Endometrial microvascular endothelial cells (primary cell): ENCODE data around the gene CCNK. TPM values are rescaled to one million over a fixed set of nuclear protein-coding genes. Genes with fewer than 3 reads are reported as not detected.

ENCODE experiments used
- in situ Hi-C: cut with HindIII; loops from 2 replicates; pipeline ENCODE4 v1.10.0; 2017; ENCODE audit warnings: low sequenced_read_pairs, low pct_unique_long_range_greater_than_20kb; ENCODE audit errors: inconsistent ontology term
- total RNA-seq: library from RNA; depleted of rRNA; stranded (reverse); fragments of >200 nt; gene quantifications from one replicate; pipeline ENCODE4 v1.2.3, GENCODE V29; 2015; ENCODE audit errors: inconsistent ontology term

Gene CCNK
- total RNA-seq, 1 donor from 2014 or later, result 22.4 TPM

GRCh38 chr14:99544991-99545390 is 63.8 kb downstream of the CCNK start:
- in situ Hi-C loops, result no loop called here

GRCh38 chr14:99545586-99545985 is 64.4 kb downstream of the CCNK start:
- in situ Hi-C loops, result no loop called here

GRCh38 chr14:99546234-99546879 is 65.1 kb downstream of the CCNK start:
- in situ Hi-C loops, result no loop called here

GRCh38 chr14:99548255-99548654 is 67.0 kb downstream of the CCNK start:
- in situ Hi-C loops, result no loop called here

GRCh38 chr14:99548871-99549515 is 67.8 kb downstream of the CCNK start:
- in situ Hi-C loops, result no loop called here

- in situ Hi-C loops, result no loop called here
Measured at GRCh38 chr14:99549684-99550083, 68.5 kb downstream of the CCNK start.

- in situ Hi-C loops, result no loop called here
Measured at GRCh38 chr14:99550387-99550992, 69.3 kb downstream of the CCNK start.

GRCh38 chr14:99551034-99551922 is 70.1 kb downstream of the CCNK start:
- in situ Hi-C loops, result no loop called here

- in situ Hi-C loops, result no loop called here
Measured at GRCh38 chr14:99552021-99552553, 70.9 kb downstream of the CCNK start.

GRCh38 chr14:99552572-99553216 is 71.5 kb downstream of the CCNK start:
- in situ Hi-C loops, result no loop called here

- in situ Hi-C loops, result no loop called here
Measured at GRCh38 chr14:99554184-99554583, 73.0 kb downstream of the CCNK start.

- in situ Hi-C loops, result no loop called here
Measured at GRCh38 chr14:99554757-99555531, 73.7 kb downstream of the CCNK start.

- in situ Hi-C loops, result no loop called here
Measured at GRCh38 chr14:99556134-99556791, 75.1 kb downstream of the CCNK start.

- in situ Hi-C loops, result no loop called here
Measured at GRCh38 chr14:99559286-99559990, 78.2 kb downstream of the CCNK start.

GRCh38 chr14:99560403-99560802 is 79.2 kb downstream of the CCNK start:
- in situ Hi-C loops, result no loop called here

- in situ Hi-C loops, result no loop called here
Measured at GRCh38 chr14:99560922-99561683, 79.9 kb downstream of the CCNK start.
